HCT116 (cell line): ENCODE results near the gene STAC2. TPM values are rescaled to one million over a fixed set of nuclear protein-coding genes. Genes with fewer than 3 reads are reported as not detected.

Experiments used
- ATAC-seq: fragments of 200-7000 bp; cut with Tn5 transposase; 2 replicates; pipeline ENCODE4 v1.9.1; 2020; ENCODE audit warnings: mild to moderate bottlenecking, moderate library complexity
- BruUV-seq: library from RNA; stranded (reverse); fragments of 400-500 nt; replicated peaks from 2 replicates; lab custom pipeline; 2021; lab: Mats Ljungman, UMichigan
- CTCF ChIA-PET: fragments of 300-600 bp; sonication (Branson Sonifier 250); formaldehyde crosslinking; loops from one replicate; lab custom pipeline; 2021; ENCODE audit warnings: antibody characterized with exemption; lab: Charles Lee
- POLR2A ChIA-PET: fragments of 300-600, 350-600 bp; sonication (Branson Sonifier 250); formaldehyde crosslinking; loops from one replicate; lab custom pipeline; 2021; ENCODE audit warnings: antibody characterized with exemption; lab: Charles Lee
- RAD21 ChIA-PET, 2 experiments: fragments of 300-600 bp; sonication (Branson Sonifier 250); formaldehyde crosslinking; loops; one replicate each; lab custom pipeline; 2023; ENCODE audit warnings: low total read pairs in 2 of 2; ENCODE audit not compliant: uncharacterized antibody in 2 of 2, unreplicated experiment in 2 of 2, low non-redundant PET in 1 of 2; lab: Charles Lee
- DNase-seq: peaks from one replicate; pipeline ENCODE4 v3.0.0-alpha.2; 2010; ENCODE audit warnings: low read depth, low spot score
- H2AFZ ChIP-seq: fragments of 200-600 bp; shearing (Covaris generic), sonication (generic); 2 replicates; pipeline ENCODE4 v1.6.1; 2017; ENCODE audit warnings: low read depth, mixed run types, mixed read lengths, antibody characterized with exemption, low read length; ENCODE audit not compliant: poor library complexity, severe bottlenecking
- H3K27ac ChIP-seq: 2 replicates; pipeline ENCODE4 v1.5.1; 2012; ENCODE audit warnings: low read depth, low read length
- H3K27me3 ChIP-seq: fragments of 200-600 bp; sonication (generic); 2 replicates; pipeline ENCODE4 v1.6.1; 2016; ENCODE audit warnings: mixed run types, low read length, mixed read lengths; ENCODE audit not compliant: insufficient read depth
- H3K36me3 ChIP-seq, 2 experiments: fragments of 200-500 bp in 1 of 2; fragments of 200-600 bp in 1 of 2; sonication (Bioruptor generic) in 1 of 2; sonication (generic) in 1 of 2; 2 replicates each; pipeline versions ENCODE4 v1.5.1 to v1.6.1; 2014 to 2016; ENCODE audit warnings: low read length in 2 of 2, inconsistent platforms in 1 of 2, mixed read lengths in 1 of 2, mixed run types in 1 of 2; ENCODE audit not compliant: insufficient read depth in 2 of 2, control insufficient read depth in 1 of 2
- H3K4me1 ChIP-seq, 2 experiments: fragments of 200-600 bp in 1 of 2; sonication (generic) in 1 of 2; 2 replicates each; pipeline versions ENCODE4 v1.5.1 to v1.6.1; 2012 to 2017; ENCODE audit warnings: low read length in 2 of 2, inconsistent platforms in 1 of 2, mild to moderate bottlenecking in 1 of 2, mixed read lengths in 1 of 2, mixed run types in 1 of 2, moderate library complexity in 1 of 2; ENCODE audit not compliant: insufficient read depth in 2 of 2, control insufficient read depth in 1 of 2
- H3K4me2 ChIP-seq: fragments of 200-600 bp; sonication (generic); 2 replicates; pipeline ENCODE4 v1.6.1; 2017; ENCODE audit warnings: mixed run types, low read length, mixed read lengths
- H3K4me3 ChIP-seq, 2 experiments: fragments of 200-600 bp in 1 of 2; sonication (generic) in 1 of 2; replicated peaks in 1 of 2; 2 replicates each; pipeline ENCODE4 v1.5.1; 2011 to 2016; ENCODE audit warnings: low read length in 2 of 2, control low read depth in 1 of 2, low read depth in 1 of 2, mild to moderate bottlenecking in 1 of 2, mixed read lengths in 1 of 2, mixed run types in 1 of 2
- H3K79me2 ChIP-seq: fragments of 200-600 bp; sonication (generic); 2 replicates; pipeline ENCODE4 v1.6.1; 2017; ENCODE audit warnings: mild to moderate bottlenecking, mixed run types, low read length, moderate library complexity, mixed read lengths; ENCODE audit not compliant: insufficient read depth
- H3K9ac ChIP-seq: fragments of 200-600 bp; sonication (generic); 2 replicates; pipeline ENCODE4 v1.6.1; 2016; ENCODE audit warnings: low read length, mixed read lengths
- H3K9me2 ChIP-seq: fragments of 200-600 bp; sonication (generic), shearing (Covaris generic); 2 replicates; pipeline ENCODE4 v1.6.1; 2017; ENCODE audit warnings: mixed run types, mild to moderate bottlenecking, moderate library complexity; ENCODE audit not compliant: insufficient read depth
- H3K9me3 ChIP-seq, 2 experiments: fragments of 200-500 bp in 1 of 2; fragments of 200-600 bp in 1 of 2; sonication (Bioruptor generic) in 1 of 2; sonication (generic) in 1 of 2; 2 replicates each; pipeline ENCODE4 v1.6.1; 2014 to 2017; ENCODE audit warnings: low read length in 2 of 2, mixed read lengths in 2 of 2, inconsistent platforms in 1 of 2, low read depth in 1 of 2, mild to moderate bottlenecking in 1 of 2, mixed run types in 1 of 2, moderate library complexity in 1 of 2; ENCODE audit not compliant: control insufficient read depth in 1 of 2, insufficient read depth in 1 of 2
- H4K20me1 ChIP-seq: fragments of 200-600 bp; sonication (generic), shearing (Covaris generic); 2 replicates; pipeline ENCODE4 v1.6.1; 2017; ENCODE audit warnings: mixed run types, mild to moderate bottlenecking, moderate library complexity; ENCODE audit not compliant: insufficient read depth
- CBX3 ChIP-seq: IDR thresholded peaks from 2 replicates; pipeline ENCODE4 v1.6.1; 2012; ENCODE audit warnings: low read depth
- CEBPB ChIP-seq: IDR thresholded peaks from 2 replicates; pipeline ENCODE4 v1.6.1; 2012; ENCODE audit warnings: low read depth
- EGR1 ChIP-seq: IDR thresholded peaks from 2 replicates; pipeline ENCODE4 v1.6.1; 2012; ENCODE audit warnings: low read depth
- ZFX ChIP-seq: fragments of 450-650 bp; IDR thresholded peaks from 2 replicates; pipeline ENCODE4 v1.6.1; 2017
- intact Hi-C: fragments of 100-400 bp; cut with micrococcal nuclease; formaldehyde crosslinking; loops from 2 replicates; pipeline ENCODE4 v1.10.0; 2022
- total RNA-seq: library from RNA; stranded (reverse); gene quantifications from one replicate; pipeline ENCODE4 v1.2.1, GENCODE V29; 2021; ENCODE audit not compliant: unreplicated experiment
- TF ChIP-seq, protein P1 (sequence below): IDR thresholded peaks from 2 replicates; pipeline ENCODE4 v1.6.1; 2012
- TF ChIP-seq, protein P2 (sequence below): IDR thresholded peaks from 2 replicates; pipeline ENCODE4 v1.6.1; 2012

Gene STAC2
- total RNA-seq, 1 experiment from 2014 or later = not detected

DNA sequence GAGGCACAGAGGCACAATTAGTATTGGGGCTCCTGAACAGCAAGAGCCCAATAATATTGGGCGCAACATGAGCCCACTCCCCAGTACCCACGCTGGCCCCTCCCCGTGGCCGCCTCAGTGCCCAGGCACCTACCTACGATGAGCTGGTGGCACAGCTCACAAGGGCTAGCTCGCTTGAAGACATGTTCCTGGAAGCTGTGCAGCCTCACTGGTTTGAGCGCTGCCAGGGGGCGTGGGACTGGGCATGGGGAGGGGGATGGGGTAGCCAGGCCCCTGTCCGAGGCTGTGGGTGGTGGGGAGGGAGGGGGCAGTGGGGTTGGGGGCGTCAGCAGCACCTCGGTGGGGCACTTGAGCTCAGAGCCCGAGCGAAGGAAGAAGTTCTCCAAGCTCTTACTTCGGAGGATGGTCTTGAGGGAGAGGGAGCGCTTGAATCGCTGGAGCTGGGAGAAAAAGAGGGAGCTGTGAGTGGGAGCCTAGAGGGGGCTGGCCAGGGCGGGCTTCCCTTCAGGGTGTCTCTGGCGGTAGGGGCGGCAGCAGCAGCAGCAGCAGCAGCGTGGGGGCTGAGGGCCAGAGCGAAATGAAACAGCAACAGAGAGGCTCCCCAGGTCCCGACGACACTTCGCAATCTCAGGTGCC is 7.9 kb downstream of the STAC2 start:
- DNase-seq = no peak
- H3K9ac ChIP-seq = no peak overlapping the region
- no peaks in the 10 kb centered on the region for H3K36me3 ChIP-seq
- H4K20me1 ChIP-seq = no peaks in the 10 kb centered on the region
- no peaks in the 10 kb centered on the region for H3K27me3 ChIP-seq
- ChIA-PET RAD21 (interaction anchor here in 1 of 2 experiments (0.6 kb wide), 1 partner anchor 18 kb away, joined by 5 read pairs; no protein-coding TSS in a partner anchor), POLR2A (interaction anchor here (1.5 kb wide), 1 partner anchor 18 kb away, joined by 3 read pairs; the partner anchor contains the start of gene RPL19), CTCF (interaction anchor here (1.6 to 2.0 kb wide), 2 partner anchors 11 to 18 kb away, joined by 6 to 7 read pairs; no protein-coding TSS in a partner anchor)
- ATAC-seq = no peak
- H3K4me2 ChIP-seq = no peak overlapping the region
- no peaks in the 10 kb centered on the region for H3K9me3 ChIP-seq
- H3K9me2 ChIP-seq = no peaks in the 10 kb centered on the region
- no peaks in the 10 kb centered on the region for H3K79me2 ChIP-seq
- intact Hi-C loops = no loop called here
- H3K4me3 ChIP-seq = no peak overlapping the region
- peaks cover 15 to 18% of the 10 kb centered on the region in 2 experiments for H3K4me1 ChIP-seq
- H2AFZ ChIP-seq = no peak overlapping the region
- TF ChIP-seq ZFX (no peak), EGR1 (no peak)
- TF ChIP-seq, protein P1, sequence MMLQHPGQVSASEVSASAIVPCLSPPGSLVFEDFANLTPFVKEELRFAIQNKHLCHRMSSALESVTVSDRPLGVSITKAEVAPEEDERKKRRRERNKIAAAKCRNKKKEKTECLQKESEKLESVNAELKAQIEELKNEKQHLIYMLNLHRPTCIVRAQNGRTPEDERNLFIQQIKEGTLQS = no peak
- no peak overlapping the region for H3K27ac ChIP-seq
- BruUV-seq = no TSS peak

DNA sequence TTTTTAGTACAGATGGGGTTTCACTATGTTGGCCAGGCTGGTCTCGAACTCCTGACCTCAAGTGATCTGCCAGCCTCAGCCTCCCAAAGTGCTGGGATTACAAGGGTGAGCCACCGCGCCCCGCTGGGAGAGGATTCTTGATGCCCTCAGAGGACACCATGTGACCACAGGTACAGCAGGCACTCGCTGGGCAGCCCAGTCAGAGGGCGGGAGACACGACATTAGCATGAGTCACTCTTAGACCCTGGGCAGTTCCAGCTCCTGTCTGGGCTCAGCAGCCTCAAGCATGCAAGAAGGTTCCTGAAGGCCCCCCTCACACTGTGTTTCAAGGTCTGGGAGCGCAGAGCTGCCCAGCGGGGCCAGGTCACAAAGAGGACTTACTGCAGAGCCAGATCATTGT is 11.9 kb downstream of the STAC2 start:
- Histone ChIP-seq H3K4me1 (peaks cover 20 to 32% of the 10 kb centered on the region in 2 experiments), H3K9me3 (no peaks in the 10 kb centered on the region), H3K27me3 (no peaks in the 10 kb centered on the region), H3K4me2 (peak overlapping the region; percentile 58)
- POLR2A ChIA-PET = interaction anchor here (2.3 kb wide), 1 partner anchor 14 kb away, joined by 11 read pairs; the partner anchor contains the start of gene RPL19
- no TSS peak for BruUV-seq
- intact Hi-C loops = no loop called here
- TF ChIP-seq CBX3 (peak; percentile 70), CEBPB (no peak)
- TF ChIP-seq, protein P2, sequence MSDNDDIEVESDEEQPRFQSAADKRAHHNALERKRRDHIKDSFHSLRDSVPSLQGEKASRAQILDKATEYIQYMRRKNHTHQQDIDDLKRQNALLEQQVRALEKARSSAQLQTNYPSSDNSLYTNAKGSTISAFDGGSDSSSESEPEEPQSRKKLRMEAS = peak; percentile 71; the same call in 1 of the 2 replicates
- TF ChIP-seq, all 23 proteins: peak for 2
- peak; percentile 86 for DNase-seq
- H2AFZ ChIP-seq = no peak overlapping the region
- H3K4me3 ChIP-seq = no peak overlapping the region
- no peak overlapping the region; the same call in 1 of the 2 replicates for H3K27ac ChIP-seq
- no peaks in the 10 kb centered on the region for H3K36me3 ChIP-seq
- no peaks in the 10 kb centered on the region for H4K20me1 ChIP-seq
- ChIA-PET CTCF (interaction anchor here (1.9 kb wide), 1 partner anchor 24 kb away, joined by 4 read pairs; no protein-coding TSS in a partner anchor), RAD21 (no interaction called here)
- H3K9ac ChIP-seq = peak overlapping the region; percentile 24; the same call in 1 of the 2 replicates
- no peaks in the 10 kb centered on the region for H3K79me2 ChIP-seq
- ATAC-seq = peak; percentile 98
- H3K9me2 ChIP-seq = no peaks in the 10 kb centered on the region
